PC-9 (cell line): ENCODE data around the gene GATAD2A. TPM values are rescaled to one million over a fixed set of nuclear protein-coding genes. Genes with fewer than 3 reads are reported as not detected.

Experiments used
- BruUV-seq: library from RNA; stranded (reverse); fragments of 400-500 nt; replicated peaks from 2 replicates; lab custom pipeline; 2021; lab: Mats Ljungman, UMichigan
- CTCF ChIA-PET: fragments of 300-600 bp; sonication (Branson Sonifier 250); formaldehyde crosslinking; loops from one replicate; lab custom pipeline; 2022; ENCODE audit warnings: antibody characterized with exemption; lab: Charles Lee
- POLR2A ChIA-PET: fragments of 300-600 bp; sonication (Branson Sonifier 250); formaldehyde crosslinking; loops from one replicate; lab custom pipeline; 2022; ENCODE audit warnings: antibody characterized with exemption; ENCODE audit not compliant: unreplicated experiment; lab: Charles Lee
- DNase-seq, 2 experiments: peaks; one replicate each; pipeline versions ENCODE4 v3.0.0 to v3.0.0-alpha.2; 2015 to 2022; ENCODE audit warnings: mixed read lengths in 1 of 2
- H2AFZ ChIP-seq: fragments of 200-600 bp; sonication (generic); 2 replicates; pipeline ENCODE4 v1.8.1; 2017; ENCODE audit warnings: antibody characterized with exemption
- H3F3A ChIP-seq: fragments of 200-600 bp; sonication (generic); 2 replicates; pipeline ENCODE4 v1.8.1; 2017; ENCODE audit warnings: antibody characterized with exemption, mild to moderate bottlenecking, low read depth; ENCODE audit not compliant: insufficient read depth
- H3K27ac ChIP-seq: fragments of 200-600 bp; sonication (generic); 2 replicates; pipeline ENCODE4 v1.6.1; 2016; ENCODE audit warnings: mixed run types
- H3K27me3 ChIP-seq: fragments of 200-600 bp; sonication (generic); 2 replicates; pipeline ENCODE4 v1.6.1; 2016; ENCODE audit warnings: low read depth, mixed run types; ENCODE audit not compliant: insufficient read depth
- H3K36me3 ChIP-seq: fragments of 200-600 bp; sonication (generic); 2 replicates; pipeline ENCODE4 v1.6.1; 2016; ENCODE audit warnings: low read depth, mixed run types
- H3K4me1 ChIP-seq: fragments of 200-600 bp; sonication (generic); replicated peaks from 2 replicates; pipeline ENCODE4 v1.6.1; 2016; ENCODE audit warnings: mixed run types; ENCODE audit not compliant: insufficient read depth
- H3K4me2 ChIP-seq: fragments of 200-600 bp; sonication (generic); 2 replicates; pipeline ENCODE4 v1.6.1; 2017; ENCODE audit warnings: mixed run types
- H3K4me3 ChIP-seq: fragments of 200-600 bp; sonication (generic); 2 replicates; pipeline ENCODE4 v1.6.1; 2016; ENCODE audit warnings: mixed run types
- H3K79me2 ChIP-seq: fragments of 200-600 bp; sonication (generic); 2 replicates; pipeline ENCODE4 v1.6.1; 2017; ENCODE audit warnings: low read depth, mixed run types
- H3K9me2 ChIP-seq: fragments of 200-600 bp; sonication (generic); 2 replicates; pipeline ENCODE4 v1.8.1; 2017; ENCODE audit warnings: mild to moderate bottlenecking; ENCODE audit not compliant: insufficient read depth
- H3K9me3 ChIP-seq: fragments of 200-600 bp; sonication (generic); 2 replicates; pipeline ENCODE4 v1.8.1; 2016; ENCODE audit warnings: low read depth; ENCODE audit not compliant: insufficient read depth
- H4K20me1 ChIP-seq: fragments of 200-600 bp; sonication (generic); 2 replicates; pipeline ENCODE4 v1.8.1; 2017; ENCODE audit not compliant: insufficient read depth
- EZH2 ChIP-seq: fragments of 200-600 bp; sonication (generic); IDR thresholded peaks from 2 replicates; pipeline ENCODE4 v1.8.0; 2017; ENCODE audit warnings: antibody characterized with exemption, low read depth
- intact Hi-C: fragments of 100-400 bp; cut with micrococcal nuclease; formaldehyde crosslinking; loops from one replicate; pipeline ENCODE4 v1.10.0; 2022; ENCODE audit not compliant: unreplicated experiment
- total RNA-seq: library from RNA; stranded (reverse); gene quantifications from 2 replicates; pipeline ENCODE4 v1.2.3, GENCODE V29; 2021
- TF ChIP-seq, protein P1 (sequence below): fragments of 200-600 bp; sonication (generic); conservative IDR thresholded peaks from 2 replicates; pipeline ENCODE4 v1.6.1; 2017; ENCODE audit warnings: mixed run types, antibody characterized with exemption, mild to moderate bottlenecking, moderate library complexity

The GATAD2A gene
- total RNA-seq, 1 experiment from 2014 or later: 129 TPM

DNA sequence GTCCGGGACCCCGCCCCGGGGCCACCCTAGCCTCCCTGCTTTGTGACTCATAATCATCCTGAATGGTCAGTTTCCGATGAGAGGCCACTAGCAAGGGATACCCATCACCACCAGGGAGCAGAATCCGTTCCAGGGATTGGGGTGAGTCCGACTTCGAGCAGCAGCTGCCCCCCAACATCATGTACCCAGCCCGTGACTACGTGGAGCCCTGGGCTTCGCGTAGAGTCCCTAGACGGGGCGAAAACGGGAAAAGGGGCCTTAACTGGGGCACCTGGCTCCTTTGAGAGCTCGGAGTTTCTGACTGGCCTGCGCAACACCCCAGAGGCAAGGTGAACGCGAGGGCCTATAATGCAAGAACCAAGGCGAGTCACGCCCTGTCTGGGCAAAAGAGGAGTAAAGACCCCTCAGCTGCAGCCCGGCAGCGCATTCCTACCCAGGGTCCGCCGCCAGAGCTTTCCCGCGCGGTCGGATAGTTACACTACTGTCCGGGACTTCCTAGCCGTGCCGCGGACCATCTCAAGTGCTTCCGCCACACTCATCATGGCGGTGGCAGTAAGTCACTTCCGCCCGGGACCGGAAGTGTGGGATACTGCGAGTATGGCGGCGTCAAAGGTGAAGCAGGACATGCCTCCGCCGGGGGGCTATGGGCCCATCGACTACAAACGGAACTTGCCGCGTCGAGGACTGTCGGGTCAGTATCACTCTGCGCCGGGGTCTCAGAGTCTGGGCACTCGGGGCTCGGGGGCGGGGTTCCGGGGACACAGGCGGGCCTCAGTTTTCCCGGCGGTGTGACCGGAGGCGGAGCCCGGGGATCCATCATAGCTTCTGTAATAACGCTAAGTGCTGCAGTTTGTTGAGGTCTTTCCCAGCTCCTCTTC, 110.4 kb downstream of the GATAD2A start, which contains the start of gene NDUFA13:
TSS of gene NDUFA13 (plus strand) at position 584 of the 878 bp plus-strand sequence. CDS start at position 598, 14 bp downstream.
- no peaks in the 10 kb centered on the region for H3K27me3 ChIP-seq
- H3K4me3 ChIP-seq: peak within 1 kb of the TSS; percentile 98
- ChIA-PET CTCF (no interaction called here), POLR2A (interaction anchor here (0.6 to 1.0 kb wide), 3 partner anchors 21 to 260 kb away, joined by 4 to 13 read pairs (median 4); no protein-coding TSS in a partner anchor)
- 0 out of 2 replicates have a peak, but pooled peaks cover 3% of the 10 kb centered on the region for H3K36me3 ChIP-seq
- no peak for TF ChIP-seq EZH2
- TF ChIP-seq, protein P1, sequence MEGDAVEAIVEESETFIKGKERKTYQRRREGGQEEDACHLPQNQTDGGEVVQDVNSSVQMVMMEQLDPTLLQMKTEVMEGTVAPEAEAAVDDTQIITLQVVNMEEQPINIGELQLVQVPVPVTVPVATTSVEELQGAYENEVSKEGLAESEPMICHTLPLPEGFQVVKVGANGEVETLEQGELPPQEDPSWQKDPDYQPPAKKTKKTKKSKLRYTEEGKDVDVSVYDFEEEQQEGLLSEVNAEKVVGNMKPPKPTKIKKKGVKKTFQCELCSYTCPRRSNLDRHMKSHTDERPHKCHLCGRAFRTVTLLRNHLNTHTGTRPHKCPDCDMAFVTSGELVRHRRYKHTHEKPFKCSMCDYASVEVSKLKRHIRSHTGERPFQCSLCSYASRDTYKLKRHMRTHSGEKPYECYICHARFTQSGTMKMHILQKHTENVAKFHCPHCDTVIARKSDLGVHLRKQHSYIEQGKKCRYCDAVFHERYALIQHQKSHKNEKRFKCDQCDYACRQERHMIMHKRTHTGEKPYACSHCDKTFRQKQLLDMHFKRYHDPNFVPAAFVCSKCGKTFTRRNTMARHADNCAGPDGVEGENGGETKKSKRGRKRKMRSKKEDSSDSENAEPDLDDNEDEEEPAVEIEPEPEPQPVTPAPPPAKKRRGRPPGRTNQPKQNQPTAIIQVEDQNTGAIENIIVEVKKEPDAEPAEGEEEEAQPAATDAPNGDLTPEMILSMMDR: peak; percentile 49; the same call in 1 of the 2 replicates
- H3K4me2 ChIP-seq: peak within 1 kb of the TSS; percentile 84
- H3F3A ChIP-seq: peaks cover 26% of the 10 kb centered on the region; the same call in 1 of the 2 replicates
- intact Hi-C loops: no loop called here
- peak within 1 kb of the TSS; percentile 97 for H2AFZ ChIP-seq
- no peaks in the 10 kb centered on the region for H3K9me2 ChIP-seq
- no peaks in the 10 kb centered on the region for H3K9me3 ChIP-seq
- BruUV-seq: TSS peak; percentile 84
- H3K79me2 ChIP-seq: peaks cover 44% of the 10 kb centered on the region
- DNase-seq: peak; percentile 88 to 92
- H3K4me1 ChIP-seq: peaks cover 10% of the 10 kb centered on the region
- H4K20me1 ChIP-seq: peaks cover 8% of the 10 kb centered on the region; the same call in 1 of the 2 replicates
- peak within 1 kb of the TSS; percentile 59 for H3K27ac ChIP-seq

DNA sequence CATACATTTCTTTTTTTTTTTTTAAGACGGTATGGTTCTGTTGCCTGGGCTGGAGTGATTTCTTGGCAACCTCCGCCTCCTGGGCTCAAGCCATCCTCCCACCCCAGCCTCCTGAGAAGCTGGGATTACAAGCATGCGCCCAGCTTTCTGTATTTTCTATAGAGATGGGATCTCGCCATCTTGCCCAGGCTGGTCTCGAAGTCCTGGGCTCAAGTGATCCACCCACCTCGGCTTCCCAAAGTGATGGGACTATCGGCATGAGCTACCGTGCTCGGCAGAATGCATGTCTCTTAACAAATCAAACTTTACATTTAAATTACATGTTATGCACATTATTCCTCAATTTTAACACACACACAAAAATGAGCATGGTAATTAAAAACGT, 111.8 kb downstream of the GATAD2A start:
- H3K4me2 ChIP-seq: peak overlapping the region; percentile 84
- no peak overlapping the region for H3K27ac ChIP-seq
- TF ChIP-seq, protein P1: no peak
- no peak for TF ChIP-seq EZH2
- H3K79me2 ChIP-seq: peaks cover 57% of the 10 kb centered on the region
- TSS peak; percentile 48 for BruUV-seq
- no peak for DNase-seq
- H2AFZ ChIP-seq: no peak overlapping the region
- ChIA-PET POLR2A (no interaction called here), CTCF (no interaction called here)
- no peaks in the 10 kb centered on the region for H3K27me3 ChIP-seq
- peak overlapping the region; percentile 98 for H3K4me3 ChIP-seq
- peaks cover 14% of the 10 kb centered on the region; the same call in 1 of the 2 replicates for H3F3A ChIP-seq
- peaks cover 18% of the 10 kb centered on the region; the same call in 1 of the 2 replicates for H4K20me1 ChIP-seq
- no peaks in the 10 kb centered on the region for H3K9me3 ChIP-seq
- no peaks in the 10 kb centered on the region for H3K9me2 ChIP-seq
- H3K4me1 ChIP-seq: peaks cover 10% of the 10 kb centered on the region
- 0 out of 2 replicates have a peak, but pooled peaks cover 5% of the 10 kb centered on the region for H3K36me3 ChIP-seq
- intact Hi-C loops: no loop called here

DNA sequence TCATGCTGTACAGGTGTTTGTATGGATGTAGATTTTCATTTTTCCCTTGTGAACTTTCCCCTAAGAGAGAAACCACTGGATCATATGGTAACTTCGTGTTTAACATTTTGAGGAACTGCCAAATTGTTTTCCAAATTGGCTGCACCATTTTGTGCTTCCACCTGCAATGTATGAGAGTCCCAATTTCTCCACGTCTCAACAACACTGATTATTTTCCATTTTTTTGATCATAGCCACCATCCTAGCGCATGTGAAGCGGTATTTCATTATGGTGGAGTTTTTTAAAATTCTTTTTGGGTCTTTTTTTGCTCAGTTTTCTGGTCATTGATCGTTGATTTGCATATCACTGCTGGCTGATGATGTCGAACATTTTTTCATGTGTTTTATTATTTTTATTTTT, 115.5 kb downstream of the GATAD2A start:
- intact Hi-C loops: no loop called here
- DNase-seq: no peak
- Histone ChIP-seq H3K27ac (no peak overlapping the region), H2AFZ (no peak overlapping the region), H3K9me2 (no peaks in the 10 kb centered on the region), H3K9me3 (no peaks in the 10 kb centered on the region), H3K27me3 (no peaks in the 10 kb centered on the region), H4K20me1 (peaks cover 54% of the 10 kb centered on the region), H3K4me2 (no peak overlapping the region), H3F3A (peaks cover 10% of the 10 kb centered on the region; the same call in 1 of the 2 replicates), H3K79me2 (peaks cover 67% of the 10 kb centered on the region), H3K4me3 (no peak overlapping the region), H3K4me1 (peaks cover 10% of the 10 kb centered on the region), H3K36me3 (0 out of 2 replicates have a peak, but pooled peaks cover 5% of the 10 kb centered on the region)
- TF ChIP-seq, protein P1: no peak
- no peak for TF ChIP-seq EZH2
- ChIA-PET POLR2A (no interaction called here), CTCF (no interaction called here)
- no TSS peak for BruUV-seq
